HCEC 1CT (cell line): Measurements from ENCODE around the gene CCNK.

ENCODE experiments used
- DNase-seq: peaks from one replicate; pipeline ENCODE4 v3.0.0-alpha.2; 2017

Gene CCNK

GRCh38 chr14:99556134-99556791, 75.1 kb downstream of the CCNK start:
- DNase-seq: no peak

- DNase-seq: no peak
These were observed 78.2 kb downstream of the CCNK start for GRCh38 chr14:99559286-99559990.

GRCh38 chr14:99560403-99560802, 79.2 kb downstream of the CCNK start:
- no peak for DNase-seq

GRCh38 chr14:99560922-99561683, 79.9 kb downstream of the CCNK start:
- DNase-seq: no peak

DNA sequence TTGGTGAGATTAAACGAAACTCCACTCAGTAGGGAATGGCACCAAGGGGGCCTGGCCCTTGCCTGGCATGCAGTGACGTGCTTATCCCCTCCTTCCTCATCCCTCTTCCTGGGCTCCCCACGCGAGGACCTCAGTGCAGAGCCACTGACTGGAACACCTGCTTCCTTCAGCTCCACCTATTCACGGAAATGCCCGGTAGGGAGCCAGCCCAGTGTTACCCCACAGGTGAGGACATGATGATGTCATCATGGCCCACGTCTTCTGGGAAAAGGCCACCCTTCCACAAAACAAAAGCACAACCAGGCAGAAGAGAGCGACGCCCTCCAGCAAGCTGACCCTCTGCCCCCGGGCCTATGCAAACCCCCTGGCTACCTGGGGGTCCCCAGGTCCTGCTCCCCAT, 80.7 kb downstream of the CCNK start:
- no peak for DNase-seq
